ENCODE results near the gene ZC3H11A. TPM values are rescaled to one million over a fixed set of nuclear protein-coding genes. Genes with fewer than 3 reads are reported as not detected.
A peak's percentile ranks its signal among the peaks of the same experiment; 100 is the strongest.
"Not testable (repeated sequence)": the region's sequence is repeated elsewhere in the genome, so short reads cannot be mapped to it uniquely, and the experiment has no call there.

Gene ZC3H11A
- total RNA-seq, 1 experiment from 2014 or later = 47.9 TPM

- DNase-seq (ENCODE audit: low spot score) = no peak
Measured at GRCh38 chr1:203781962-203782361, 13.5 kb upstream of the ZC3H11A start.

GRCh38 chr1:203789966-203790365 is 5.5 kb upstream of the ZC3H11A start:
- no peak for DNase-seq (ENCODE audit: low spot score)

- no peak for DNase-seq (ENCODE audit: low spot score)
Measured at GRCh38 chr1:203791498-203791897, 3.9 kb upstream of the ZC3H11A start.

GRCh38 chr1:203792486-203792885 is 2.9 kb upstream of the ZC3H11A start:
- no peak for DNase-seq (ENCODE audit: low spot score)

GRCh38 chr1:203793561-203793960 is 1.9 kb upstream of the ZC3H11A start:
- not testable (repeated sequence) for DNase-seq (ENCODE audit: low spot score)

- DNase-seq (ENCODE audit: low spot score) = no peak
Measured at GRCh38 chr1:203794764-203795440, 521 bp upstream of the ZC3H11A start.

- DNase-seq (ENCODE audit: low spot score) = peak; percentile 53
Measured at GRCh38 chr1:203796236-203796605, 798 bp downstream of the ZC3H11A start.

- DNase-seq (ENCODE audit: low spot score) = no peak
Measured at GRCh38 chr1:203797216-203797615, 1.8 kb downstream of the ZC3H11A start.

- DNase-seq (ENCODE audit: low spot score) = peak; percentile 33
Measured at GRCh38 chr1:203797948-203798655, 2.7 kb downstream of the ZC3H11A start.

GRCh38 chr1:203799157-203799556 is 3.7 kb downstream of the ZC3H11A start:
- no peak for DNase-seq (ENCODE audit: low spot score)

- DNase-seq (ENCODE audit: low spot score) = no peak
Measured at GRCh38 chr1:203799971-203800370, 4.5 kb downstream of the ZC3H11A start.

GRCh38 chr1:203805689-203806088 is 10.3 kb downstream of the ZC3H11A start:
- no peak for DNase-seq (ENCODE audit: low spot score)

- DNase-seq (ENCODE audit: low spot score) = no peak
Measured at GRCh38 chr1:203807196-203807595, 11.8 kb downstream of the ZC3H11A start.

- no peak for DNase-seq (ENCODE audit: low spot score)
Measured at GRCh38 chr1:203813581-203814341, 18.3 kb downstream of the ZC3H11A start.

GRCh38 chr1:203818399-203818798 is 23.0 kb downstream of the ZC3H11A start:
- DNase-seq (ENCODE audit: low spot score) = no peak

- DNase-seq (ENCODE audit: low spot score) = no peak
Measured at GRCh38 chr1:203823306-203823705, 27.9 kb downstream of the ZC3H11A start.

GRCh38 chr1:203826175-203826574 is 30.8 kb downstream of the ZC3H11A start:
- DNase-seq (ENCODE audit: low spot score) = no peak

- no peak for DNase-seq (ENCODE audit: low spot score)
Measured at GRCh38 chr1:203828002-203828401, 32.6 kb downstream of the ZC3H11A start.

GRCh38 chr1:203828503-203828902 is 33.1 kb downstream of the ZC3H11A start:
- DNase-seq (ENCODE audit: low spot score) = no peak

- not testable (repeated sequence) for DNase-seq (ENCODE audit: low spot score)
Measured at GRCh38 chr1:203829247-203829646, 33.8 kb downstream of the ZC3H11A start.

- no peak for DNase-seq (ENCODE audit: low spot score)
Measured at GRCh38 chr1:203835476-203835875, 40.1 kb downstream of the ZC3H11A start.

GRCh38 chr1:203839081-203839480 is 43.7 kb downstream of the ZC3H11A start:
- DNase-seq (ENCODE audit: low spot score) = no peak
